Stimulated activated CD4-positive, alpha-beta T cell treated with anti-CD3 and anti-CD28 coated beads, Interleukin-1b, Interleukin-23, amount 100 ng/mL, for 1 hour (primary cell): ENCODE results near the gene ARID2.
A peak's percentile ranks its signal among the peaks of the same experiment; 100 is the strongest.

Source experiments
- DNase-seq, 2 donors: peaks; one replicate each; pipeline ENCODE4 v3.0.0-alpha.2; 2020; ENCODE audit warnings: low read depth in 2 of 2

ARID2 gene, protein sequence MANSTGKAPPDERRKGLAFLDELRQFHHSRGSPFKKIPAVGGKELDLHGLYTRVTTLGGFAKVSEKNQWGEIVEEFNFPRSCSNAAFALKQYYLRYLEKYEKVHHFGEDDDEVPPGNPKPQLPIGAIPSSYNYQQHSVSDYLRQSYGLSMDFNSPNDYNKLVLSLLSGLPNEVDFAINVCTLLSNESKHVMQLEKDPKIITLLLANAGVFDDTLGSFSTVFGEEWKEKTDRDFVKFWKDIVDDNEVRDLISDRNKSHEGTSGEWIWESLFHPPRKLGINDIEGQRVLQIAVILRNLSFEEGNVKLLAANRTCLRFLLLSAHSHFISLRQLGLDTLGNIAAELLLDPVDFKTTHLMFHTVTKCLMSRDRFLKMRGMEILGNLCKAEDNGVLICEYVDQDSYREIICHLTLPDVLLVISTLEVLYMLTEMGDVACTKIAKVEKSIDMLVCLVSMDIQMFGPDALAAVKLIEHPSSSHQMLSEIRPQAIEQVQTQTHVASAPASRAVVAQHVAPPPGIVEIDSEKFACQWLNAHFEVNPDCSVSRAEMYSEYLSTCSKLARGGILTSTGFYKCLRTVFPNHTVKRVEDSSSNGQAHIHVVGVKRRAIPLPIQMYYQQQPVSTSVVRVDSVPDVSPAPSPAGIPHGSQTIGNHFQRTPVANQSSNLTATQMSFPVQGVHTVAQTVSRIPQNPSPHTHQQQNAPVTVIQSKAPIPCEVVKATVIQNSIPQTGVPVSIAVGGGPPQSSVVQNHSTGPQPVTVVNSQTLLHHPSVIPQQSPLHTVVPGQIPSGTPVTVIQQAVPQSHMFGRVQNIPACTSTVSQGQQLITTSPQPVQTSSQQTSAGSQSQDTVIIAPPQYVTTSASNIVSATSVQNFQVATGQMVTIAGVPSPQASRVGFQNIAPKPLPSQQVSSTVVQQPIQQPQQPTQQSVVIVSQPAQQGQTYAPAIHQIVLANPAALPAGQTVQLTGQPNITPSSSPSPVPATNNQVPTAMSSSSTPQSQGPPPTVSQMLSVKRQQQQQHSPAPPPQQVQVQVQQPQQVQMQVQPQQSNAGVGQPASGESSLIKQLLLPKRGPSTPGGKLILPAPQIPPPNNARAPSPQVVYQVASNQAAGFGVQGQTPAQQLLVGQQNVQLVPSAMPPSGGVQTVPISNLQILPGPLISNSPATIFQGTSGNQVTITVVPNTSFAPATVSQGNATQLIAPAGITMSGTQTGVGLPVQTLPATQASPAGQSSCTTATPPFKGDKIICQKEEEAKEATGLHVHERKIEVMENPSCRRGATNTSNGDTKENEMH (N-terminal part only)

DNA sequence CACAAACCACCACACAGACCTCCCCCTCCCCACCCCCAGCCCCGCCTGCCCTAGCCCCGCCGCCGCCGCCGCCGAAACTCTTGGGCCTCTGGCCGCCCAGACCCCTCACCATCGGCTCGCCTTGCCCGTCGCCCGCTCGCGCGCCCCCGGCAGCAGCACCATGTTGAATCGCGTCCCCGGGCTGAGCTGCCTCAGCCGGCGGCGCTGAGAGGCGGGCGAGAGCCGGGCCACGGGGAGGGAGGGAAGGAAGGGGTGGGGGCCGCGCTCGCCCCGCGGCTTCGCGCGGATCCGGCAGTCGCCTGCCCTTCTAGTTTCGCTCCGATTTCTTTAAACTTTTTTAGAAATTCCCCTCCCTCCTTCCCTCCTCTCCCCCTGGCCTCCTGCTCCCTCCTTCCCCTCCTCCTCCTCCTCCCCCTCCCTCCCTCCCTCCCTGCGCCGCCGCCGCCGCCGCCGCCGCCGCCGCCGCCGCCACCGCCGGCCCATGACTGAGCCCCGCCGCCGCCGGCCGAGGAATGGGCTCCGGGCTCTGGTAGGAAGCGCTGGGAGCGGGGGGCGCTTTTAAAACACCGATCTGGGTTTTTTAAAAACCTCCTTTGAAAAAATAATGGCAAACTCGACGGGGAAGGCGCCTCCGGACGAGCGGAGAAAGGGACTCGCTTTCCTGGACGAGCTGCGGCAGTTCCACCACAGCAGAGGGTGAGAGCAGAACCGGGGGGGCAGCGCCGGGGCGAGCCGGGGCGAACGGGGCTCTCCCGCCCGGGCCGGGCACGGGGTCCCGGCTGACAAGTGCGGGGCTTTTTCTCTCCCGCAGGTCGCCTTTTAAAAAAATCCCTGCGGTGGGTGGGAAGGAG, at the start of gene ARID2:
Gene ARID2, plus strand, starts transcription at position 474 of the 851 bp plus-strand sequence. Its CDS starts 131 bp downstream, at position 605.
- DNase-seq = peak; percentile 19 to 43

GRCh38 chr12:45680362-45680761, 49.1 kb upstream of the ARID2 start:
- no peak for DNase-seq

- DNase-seq = no peak
These were observed 48.0 kb upstream of the ARID2 start for GRCh38 chr12:45681465-45681864.

GRCh38 chr12:45685680-45686079, 43.8 kb upstream of the ARID2 start:
- no peak for DNase-seq

DNA sequence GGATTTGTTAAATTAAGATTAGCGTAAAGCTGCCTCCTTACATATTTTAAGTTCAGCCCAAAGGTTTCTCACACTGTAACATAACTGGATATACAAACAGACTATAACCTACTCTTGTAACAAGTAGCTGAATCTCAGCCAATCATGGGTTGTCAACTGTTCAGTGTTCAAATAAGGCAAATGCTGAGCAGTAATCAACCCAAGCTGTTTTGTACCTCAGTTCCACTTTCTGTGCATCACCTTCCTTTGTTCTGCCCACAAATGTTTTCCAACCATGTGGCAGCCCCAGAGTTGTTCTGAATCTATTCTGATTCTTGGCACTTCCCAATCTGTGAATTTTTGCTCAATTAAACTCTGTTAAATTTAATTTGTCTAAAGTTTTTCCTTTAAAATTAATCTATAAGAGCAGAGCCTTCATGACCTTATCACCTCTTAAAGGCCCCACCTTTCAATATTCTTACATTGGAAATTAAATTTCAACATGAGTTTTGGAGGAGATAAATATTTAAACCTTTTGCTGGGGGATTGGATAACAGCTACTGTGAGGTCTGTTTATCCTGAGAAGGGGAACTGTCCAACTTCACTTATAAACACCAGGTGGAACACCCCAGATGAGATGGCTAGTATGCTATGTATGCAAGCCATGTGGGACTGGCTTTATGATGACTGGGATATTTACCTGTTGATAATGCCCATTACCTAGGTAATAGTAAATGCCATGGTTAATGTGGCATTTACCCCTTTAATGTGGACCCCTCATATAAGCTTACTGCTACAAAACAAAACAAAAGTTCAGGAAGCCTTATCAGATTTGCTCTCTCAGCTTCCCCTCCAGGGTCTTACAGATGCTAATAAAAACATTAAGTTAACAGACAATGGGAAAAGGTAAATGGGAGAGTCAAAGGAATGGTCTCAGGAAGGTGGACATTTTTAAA, 42.2 kb upstream of the ARID2 start:
- DNase-seq = no peak

DNA sequence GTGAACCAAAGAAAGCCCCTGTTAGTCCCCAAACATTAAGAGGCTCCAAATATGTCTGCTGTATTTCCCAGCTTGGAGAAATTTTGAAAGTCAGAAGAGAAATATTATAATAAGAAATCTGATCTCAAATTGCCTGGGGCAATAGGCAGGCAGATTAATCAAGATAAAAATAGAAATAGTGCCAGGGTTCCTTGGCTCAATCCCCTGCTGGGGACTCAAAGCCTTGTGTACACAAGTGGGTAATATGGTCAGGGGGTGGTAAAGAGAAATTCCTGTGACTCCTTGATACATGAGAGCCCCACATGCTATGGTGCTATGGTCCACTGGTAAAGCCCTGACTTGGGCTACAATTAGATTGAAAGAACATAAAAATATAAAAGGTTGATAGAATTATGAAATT, 41.3 kb upstream of the ARID2 start:
- no peak for DNase-seq

- DNase-seq = no peak
These were observed 34.5 kb upstream of the ARID2 start for GRCh38 chr12:45695035-45695434.

DNA sequence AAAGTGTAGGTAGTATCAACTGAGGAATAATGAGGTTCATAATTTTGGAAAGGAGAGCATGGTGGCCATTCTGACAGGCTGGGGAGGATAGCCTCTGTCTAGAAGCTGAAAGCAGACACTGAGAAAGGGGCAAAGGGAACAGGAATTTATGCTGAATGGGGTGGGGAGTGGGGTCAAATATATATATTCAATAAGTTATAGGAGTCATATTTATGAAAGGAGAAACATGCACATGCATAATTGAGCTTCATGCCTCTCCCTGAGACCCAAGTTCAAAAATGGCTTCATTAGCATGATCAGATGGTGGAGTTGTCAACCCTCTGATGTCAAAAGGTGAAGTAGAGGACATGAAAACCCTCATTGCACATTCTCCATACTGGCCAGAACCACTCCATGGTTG, 33.9 kb upstream of the ARID2 start:
- no peak for DNase-seq

- DNase-seq = no peak
These were observed 33.5 kb upstream of the ARID2 start for GRCh38 chr12:45696049-45696448.

DNA sequence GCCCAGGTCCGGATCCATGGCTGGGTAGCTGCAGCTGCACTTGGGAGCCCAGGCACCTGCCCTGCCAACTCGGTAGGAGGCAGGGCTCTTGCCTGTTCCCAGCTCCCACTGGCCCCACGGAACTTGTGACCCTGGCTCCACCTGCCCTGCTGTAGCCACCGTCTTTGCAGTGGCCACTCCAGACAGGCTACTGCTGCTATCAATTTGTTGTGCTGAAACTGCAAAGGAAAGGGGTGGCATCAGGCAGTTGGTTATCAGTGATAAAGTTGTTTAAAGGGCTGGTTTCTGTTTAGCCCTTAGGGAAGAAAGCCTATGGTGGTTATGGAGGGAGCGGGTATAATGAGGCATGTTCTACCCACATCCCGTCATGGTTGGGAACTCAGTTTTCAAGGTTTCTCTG, 32.1 kb upstream of the ARID2 start:
- no peak for DNase-seq

- no peak for DNase-seq
These were observed 28.2 kb upstream of the ARID2 start for GRCh38 chr12:45701296-45701695.

DNA sequence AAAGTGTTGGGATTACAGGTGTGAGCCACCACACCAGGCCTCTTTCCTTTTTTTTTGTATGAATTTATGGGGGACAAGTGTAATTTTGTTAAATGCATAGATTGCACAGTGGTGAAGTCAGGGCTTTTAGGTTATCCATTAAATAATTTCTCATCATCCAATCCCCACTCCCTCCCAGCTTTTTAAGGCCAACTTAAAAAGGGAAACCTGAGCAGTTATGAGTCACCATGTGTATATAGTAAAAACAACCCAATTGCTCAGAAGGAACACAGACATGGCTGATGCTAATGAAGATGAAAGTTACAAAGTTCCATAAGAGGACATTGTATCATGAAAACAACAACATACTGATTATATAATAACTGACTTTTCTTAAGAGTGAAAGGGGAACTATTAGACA, 25.6 kb upstream of the ARID2 start:
- no peak for DNase-seq

DNA sequence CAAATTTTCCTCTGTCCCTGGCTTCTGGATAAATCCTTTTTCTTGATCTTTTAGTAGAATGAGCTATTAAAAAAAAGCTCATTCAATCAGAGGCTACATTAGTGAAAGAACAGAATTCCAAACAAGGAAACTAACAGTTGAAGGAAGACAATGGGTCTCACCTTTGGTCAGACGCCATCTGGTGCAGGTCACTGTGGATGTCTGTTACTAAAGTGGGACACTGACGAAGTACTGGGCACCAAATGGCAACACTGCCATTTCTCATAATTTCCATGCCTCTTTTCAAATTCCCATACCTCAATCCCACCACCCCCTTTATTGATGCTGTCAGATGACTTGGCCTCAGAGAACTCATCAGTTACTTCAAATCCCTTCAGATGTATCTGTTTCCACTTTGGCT, 24.5 kb upstream of the ARID2 start:
- no peak for DNase-seq

GRCh38 chr12:45705404-45705803, 24.1 kb upstream of the ARID2 start:
- DNase-seq = no peak

- no peak for DNase-seq
These were observed 22.2 kb upstream of the ARID2 start for GRCh38 chr12:45707241-45707857.

GRCh38 chr12:45708363-45708762, 21.1 kb upstream of the ARID2 start:
- DNase-seq = no peak

GRCh38 chr12:45708901-45709300, 20.6 kb upstream of the ARID2 start:
- DNase-seq = no peak

- no peak for DNase-seq
These were observed 17.2 kb upstream of the ARID2 start for GRCh38 chr12:45712319-45712718.

DNA sequence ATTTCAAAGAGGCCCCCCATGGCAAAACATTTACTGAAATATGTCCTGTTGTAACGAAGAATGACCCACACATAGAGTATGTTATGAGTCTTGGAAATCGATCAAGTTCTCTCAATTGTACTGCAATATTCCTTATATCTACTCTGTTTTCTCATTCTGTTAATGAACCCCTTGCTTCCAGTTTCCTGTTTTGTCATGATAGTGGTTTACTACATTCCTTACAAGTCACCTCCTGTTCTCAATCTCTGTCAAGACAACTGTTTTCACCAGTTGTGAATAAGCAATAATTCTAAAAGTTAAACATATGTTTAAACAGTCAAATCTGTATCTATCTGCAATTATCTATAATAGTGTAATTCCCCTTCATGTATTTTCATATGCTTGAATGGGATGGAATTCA, 16.4 kb upstream of the ARID2 start:
- no peak for DNase-seq

DNA sequence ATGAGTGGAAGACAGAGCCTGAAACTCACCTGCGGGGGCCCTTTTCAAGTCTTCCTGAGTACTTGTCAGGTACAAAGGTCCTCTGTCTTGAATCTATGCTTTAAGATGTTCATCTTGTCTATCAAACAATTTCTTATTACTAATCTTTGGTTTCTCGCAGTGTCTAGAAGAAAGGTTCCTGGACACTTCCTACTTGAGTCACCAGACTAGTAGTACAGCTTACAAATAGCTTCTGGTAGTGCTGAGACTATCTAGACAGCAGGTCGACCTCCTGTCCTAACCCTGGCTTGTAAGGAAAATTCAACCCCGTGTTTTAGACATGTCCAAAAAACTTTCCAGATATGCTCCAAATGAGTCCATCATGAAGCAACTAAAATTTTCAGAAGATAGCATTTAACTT, 11.2 kb upstream of the ARID2 start:
- DNase-seq = no peak
